Osteoblast (primary cell): ENCODE results near the gene DCAF10. TPM values are rescaled to one million over a fixed set of nuclear protein-coding genes. Genes with fewer than 3 reads are reported as not detected.
"Not testable (repeated sequence)": the region's sequence is repeated elsewhere in the genome, so short reads cannot be mapped to it uniquely, and the experiment has no call there.

Experiments used
- DNase-seq: peaks from one replicate; pipeline ENCODE4 v3.0.0; 2011; ENCODE audit warnings: low spot score, mixed read lengths; ENCODE audit not compliant: insufficient read length; ENCODE audit errors: missing footprints
- H2AFZ ChIP-seq: 2 replicates; pipeline ENCODE4 v1.6.0; 2011; ENCODE audit warnings: mild to moderate bottlenecking, low read length
- H3K27ac ChIP-seq: 2 replicates; pipeline ENCODE4 v1.5.1; 2011; ENCODE audit warnings: mild to moderate bottlenecking, low read depth, low read length, moderate library complexity
- H3K27me3 ChIP-seq: 2 replicates; pipeline ENCODE4 v1.6.0; 2012; ENCODE audit warnings: mild to moderate bottlenecking, control low read depth, inconsistent platforms, low read length, moderate library complexity; ENCODE audit not compliant: insufficient read depth
- H3K36me3 ChIP-seq: 2 replicates; pipeline ENCODE4 v1.5.1; 2011; ENCODE audit warnings: mild to moderate bottlenecking, low read length, control low read depth, moderate library complexity; ENCODE audit not compliant: insufficient read depth
- H3K4me1 ChIP-seq: 2 replicates; pipeline ENCODE4 v1.5.1; 2011; ENCODE audit warnings: mild to moderate bottlenecking, low read length, control low read depth, moderate library complexity; ENCODE audit not compliant: insufficient read depth
- H3K4me2 ChIP-seq: 2 replicates; pipeline ENCODE4 v1.6.0; 2011; ENCODE audit warnings: mild to moderate bottlenecking, low read length; ENCODE audit not compliant: insufficient read depth
- H3K4me3 ChIP-seq: fragments of 200-600 bp; sonication (generic); 3 replicates; pipeline ENCODE4 v1.5.1; 2012; ENCODE audit warnings: mild to moderate bottlenecking, low read length, inconsistent platforms; ENCODE audit not compliant: insufficient read depth
- H3K79me2 ChIP-seq: 2 replicates; pipeline ENCODE4 v1.6.0; 2012; ENCODE audit warnings: mild to moderate bottlenecking, low read length, control low read depth, inconsistent platforms; ENCODE audit not compliant: insufficient read depth
- H3K9me3 ChIP-seq: 2 replicates; pipeline ENCODE4 v1.5.1; 2011; ENCODE audit warnings: low read depth, low read length, control low read depth
- H4K20me1 ChIP-seq: 2 replicates; pipeline ENCODE4 v1.6.0; 2012; ENCODE audit warnings: mild to moderate bottlenecking, low read length, control low read depth; ENCODE audit not compliant: insufficient read depth
- CTCF ChIP-seq: IDR thresholded peaks from 2 replicates; pipeline ENCODE4 v1.5.1; 2011; ENCODE audit warnings: mild to moderate bottlenecking, low read depth, low read length, moderate library complexity; ENCODE audit errors: extremely low read depth
- total RNA-seq: library from RNA; depleted of rRNA; stranded (reverse); fragments of >200 nt; gene quantifications from 2 replicates; pipeline ENCODE4 v1.2.3, GENCODE V29; 2012

Gene DCAF10
- total RNA-seq, 1 donor: 30.4 TPM

DNA sequence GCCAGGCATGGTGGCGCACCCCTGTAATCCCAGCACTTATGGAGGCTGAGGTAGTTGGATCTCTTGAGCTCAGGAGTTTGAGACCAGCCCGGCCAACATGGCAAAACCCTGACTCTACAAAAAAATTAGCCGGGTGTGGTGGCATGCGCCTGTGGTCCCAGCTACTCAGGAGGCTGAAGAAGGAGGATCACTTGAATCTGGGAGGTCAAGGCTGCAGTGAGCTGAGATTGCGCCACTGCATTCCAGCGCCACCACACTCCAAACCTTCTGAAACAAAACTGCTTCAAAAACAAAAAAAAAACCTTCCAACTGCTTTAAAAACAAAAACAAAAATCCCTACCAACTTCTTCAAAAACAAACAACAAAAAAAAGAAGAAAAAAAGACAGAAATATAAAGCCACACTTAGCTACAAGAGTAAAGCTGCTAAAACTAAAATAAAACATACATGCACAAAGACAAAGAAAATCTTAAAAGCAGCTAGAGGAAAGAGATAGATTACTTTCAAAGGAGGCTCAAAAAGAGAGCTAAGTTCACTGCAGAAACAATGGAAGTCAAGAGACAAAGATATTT lies 11.4 kb downstream of the DCAF10 start:
- Histone ChIP-seq H3K27me3 (no peaks in the 10 kb centered on the region), H3K9me3 (no peaks in the 10 kb centered on the region), H3K4me2 (no peak overlapping the region), H2AFZ (no peak overlapping the region), H3K36me3 (no peaks in the 10 kb centered on the region), H4K20me1 (peaks cover 27% of the 10 kb centered on the region), H3K27ac (no peak overlapping the region), H3K79me2 (peaks cover 77% of the 10 kb centered on the region), H3K4me3 (no peak overlapping the region), H3K4me1 (no peaks in the 10 kb centered on the region)
- TF ChIP-seq CTCF: no peak
- DNase-seq: no peak

DNA sequence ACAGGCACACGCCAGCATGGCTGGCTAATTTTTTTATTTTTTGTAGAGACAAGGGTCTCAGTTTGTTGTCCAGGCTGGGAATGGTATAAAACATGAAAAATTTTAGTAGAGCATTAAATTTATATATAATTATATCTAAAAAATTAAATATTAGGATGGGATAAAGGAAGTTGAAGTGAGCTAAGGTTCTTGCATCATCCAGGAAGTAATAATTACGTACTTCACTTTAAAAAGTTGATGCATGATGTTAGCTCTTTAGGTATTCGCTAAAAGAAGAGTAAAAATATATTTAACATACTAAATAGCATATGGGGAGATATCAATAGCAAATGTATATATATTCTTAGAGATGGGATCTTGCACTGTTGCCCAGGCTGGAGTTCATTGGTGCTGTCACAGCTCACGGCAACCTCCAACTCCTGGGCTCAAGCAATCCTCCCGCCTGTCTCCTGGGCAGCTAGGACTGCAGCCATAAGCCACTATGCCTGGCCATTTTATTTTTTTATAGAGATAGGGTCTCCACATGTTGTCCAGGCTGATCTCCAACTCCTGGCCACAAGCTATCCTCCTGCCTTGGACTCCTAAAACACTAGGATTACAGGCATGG lies 12.3 kb downstream of the DCAF10 start:
- no peak overlapping the region for H3K4me2 ChIP-seq
- no peaks in the 10 kb centered on the region for H3K9me3 ChIP-seq
- no peaks in the 10 kb centered on the region for H3K27me3 ChIP-seq
- no peak for DNase-seq
- H2AFZ ChIP-seq: no peak overlapping the region
- peaks cover 78% of the 10 kb centered on the region for H3K79me2 ChIP-seq
- H3K4me1 ChIP-seq: no peaks in the 10 kb centered on the region
- no peaks in the 10 kb centered on the region for H3K36me3 ChIP-seq
- peaks cover 26% of the 10 kb centered on the region for H4K20me1 ChIP-seq
- H3K4me3 ChIP-seq: no peak overlapping the region
- H3K27ac ChIP-seq: no peak overlapping the region
- no peak for TF ChIP-seq CTCF

- Histone ChIP-seq H3K4me3 (no peak overlapping the region), H3K27ac (no peak overlapping the region), H4K20me1 (peaks cover 6% of the 10 kb centered on the region), H3K4me1 (no peaks in the 10 kb centered on the region), H3K9me3 (no peaks in the 10 kb centered on the region), H3K79me2 (peaks cover 44% of the 10 kb centered on the region), H3K4me2 (no peak overlapping the region), H3K36me3 (peaks cover 18% of the 10 kb centered on the region), H2AFZ (no peak overlapping the region), H3K27me3 (no peaks in the 10 kb centered on the region)
- DNase-seq: no peak
- TF ChIP-seq CTCF: no peak
Measured at GRCh38 chr9:37818849-37819248, 18.3 kb downstream of the DCAF10 start.

DNA sequence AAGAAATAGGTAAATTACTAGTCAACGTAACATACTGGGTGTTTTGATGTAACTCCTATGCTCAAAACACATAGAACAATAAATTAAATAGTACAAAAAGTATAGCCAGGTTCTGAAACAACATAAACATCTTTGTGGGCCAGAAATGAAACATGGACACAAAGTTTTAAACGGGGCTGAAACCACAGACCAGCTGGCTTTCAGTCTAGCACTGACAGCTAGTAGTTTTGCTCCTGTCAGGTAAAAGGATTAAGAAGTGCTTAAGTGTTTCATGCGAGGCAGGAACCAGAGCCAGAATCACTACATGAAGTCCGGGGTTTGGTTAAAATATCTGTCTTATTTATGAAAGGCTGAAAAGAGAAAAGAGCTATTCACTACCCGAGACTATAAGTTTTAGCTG lies 19.5 kb downstream of the DCAF10 start:
- H3K4me2 ChIP-seq: no peak overlapping the region
- H2AFZ ChIP-seq: no peak overlapping the region
- TF ChIP-seq CTCF: no peak
- H3K79me2 ChIP-seq: peaks cover 38% of the 10 kb centered on the region
- H3K4me1 ChIP-seq: no peaks in the 10 kb centered on the region
- H3K27ac ChIP-seq: no peak overlapping the region
- H4K20me1 ChIP-seq: peaks cover 6% of the 10 kb centered on the region
- H3K36me3 ChIP-seq: peaks cover 23% of the 10 kb centered on the region
- H3K9me3 ChIP-seq: no peaks in the 10 kb centered on the region
- no peak for DNase-seq
- H3K27me3 ChIP-seq: no peaks in the 10 kb centered on the region
- H3K4me3 ChIP-seq: no peak overlapping the region

GRCh38 chr9:37825174-37825573 lies 24.6 kb downstream of the DCAF10 start:
- H4K20me1 ChIP-seq, DNase-seq, H3K4me1 ChIP-seq, H3K9me3 ChIP-seq, H3K4me2 ChIP-seq, H2AFZ ChIP-seq, H3K4me3 ChIP-seq, H3K27me3 ChIP-seq, H3K27ac ChIP-seq: not testable (repeated sequence)
- Histone ChIP-seq H3K36me3 (peaks cover 55% of the 10 kb centered on the region), H3K79me2 (peaks cover 12% of the 10 kb centered on the region)
